Choroid plexus epithelial cell (primary cell): ENCODE data around the gene TSFM.

Source experiments
- DNase-seq: peaks from one replicate; pipeline ENCODE4 v3.0.0-alpha.2; 2010; ENCODE audit warnings: low read depth
- H3K4me3 ChIP-seq: 2 replicates; pipeline ENCODE4 v1.5.1; 2011; ENCODE audit warnings: low read depth, mild to moderate bottlenecking, control low read depth, low read length, moderate library complexity
- CTCF ChIP-seq: conservative IDR thresholded peaks from 2 replicates; pipeline ENCODE4 v1.5.1; 2011; ENCODE audit warnings: low read depth, mild to moderate bottlenecking, control low read depth, inconsistent platforms, low read length, moderate library complexity

Gene TSFM

GRCh38 chr12:57823908-57824640 lies 41.5 kb downstream of the TSFM start:
- H3K4me3 ChIP-seq = no peak overlapping the region
- DNase-seq = no peak
- no peak for TF ChIP-seq CTCF

- no peak for TF ChIP-seq CTCF
- H3K4me3 ChIP-seq = no peak overlapping the region
- DNase-seq = no peak
These were observed 42.9 kb downstream of the TSFM start for GRCh38 chr12:57825451-57825850.

GRCh38 chr12:57826400-57826799 lies 43.8 kb downstream of the TSFM start:
- DNase-seq = no peak
- no peak for TF ChIP-seq CTCF
- H3K4me3 ChIP-seq = no peak overlapping the region

GRCh38 chr12:57826966-57827365 lies 44.4 kb downstream of the TSFM start:
- DNase-seq = no peak
- TF ChIP-seq CTCF = no peak
- no peak overlapping the region for H3K4me3 ChIP-seq

GRCh38 chr12:57829025-57829777 lies 46.6 kb downstream of the TSFM start:
- no peak overlapping the region for H3K4me3 ChIP-seq
- no peak for TF ChIP-seq CTCF
- no peak for DNase-seq

- DNase-seq = no peak
- TF ChIP-seq CTCF = no peak
- H3K4me3 ChIP-seq = no peak overlapping the region
These were observed 47.8 kb downstream of the TSFM start for GRCh38 chr12:57830393-57830792.
